GM20431 (cell line): ENCODE data around the gene C1orf116.

Experiments
- in situ Hi-C: fragments of 300-500 bp; cut with MseI, MboI; formaldehyde crosslinking; loops from one replicate; pipeline ENCODE4 v1.15.0; 2020; ENCODE audit warnings: low sequenced_read_pairs; ENCODE audit not compliant: unreplicated experiment

C1orf116 gene

GRCh38 chr1:207039380-207040180 is 7.0 kb upstream of the C1orf116 start:
- in situ Hi-C loops = no loop called here

GRCh38 chr1:207036865-207037264 is 4.3 kb upstream of the C1orf116 start:
- in situ Hi-C loops = no loop called here

- in situ Hi-C loops = no loop called here
Observed at GRCh38 chr1:207035877-207036551, 3.5 kb upstream of the C1orf116 start.

GRCh38 chr1:207034998-207035397 is 2.4 kb upstream of the C1orf116 start:
- in situ Hi-C loops = no loop called here

GRCh38 chr1:207034208-207034607 is 1.7 kb upstream of the C1orf116 start:
- in situ Hi-C loops = no loop called here

GRCh38 chr1:207033302-207033701 is 746 bp upstream of the C1orf116 start:
- in situ Hi-C loops = no loop called here

- in situ Hi-C loops = no loop called here
Observed at GRCh38 chr1:207031632-207032264, 808 bp downstream of the C1orf116 start.

GRCh38 chr1:207031016-207031415 is 1.5 kb downstream of the C1orf116 start:
- in situ Hi-C loops = no loop called here

GRCh38 chr1:207030522-207031009 is 2.0 kb downstream of the C1orf116 start:
- in situ Hi-C loops = no loop called here

GRCh38 chr1:207029701-207030521 is 2.6 kb downstream of the C1orf116 start:
- in situ Hi-C loops = no loop called here

- in situ Hi-C loops = no loop called here
Observed at GRCh38 chr1:207028884-207029650, 3.5 kb downstream of the C1orf116 start.

GRCh38 chr1:207027921-207028320 is 4.6 kb downstream of the C1orf116 start:
- in situ Hi-C loops = no loop called here

- in situ Hi-C loops = no loop called here
Observed at GRCh38 chr1:207027206-207027777, 5.3 kb downstream of the C1orf116 start.

GRCh38 chr1:207026104-207026534 is 6.4 kb downstream of the C1orf116 start:
- in situ Hi-C loops = no loop called here

- in situ Hi-C loops = no loop called here
Observed at GRCh38 chr1:207025146-207025880, 7.2 kb downstream of the C1orf116 start.

- in situ Hi-C loops = no loop called here
Observed at GRCh38 chr1:207024202-207025145, 8.1 kb downstream of the C1orf116 start.

- in situ Hi-C loops = no loop called here
Observed at GRCh38 chr1:207022996-207023679, 9.4 kb downstream of the C1orf116 start.
